ENCODE data around the gene SNX21.
"Not testable (repeated sequence)": the region's sequence is repeated elsewhere in the genome, so short reads cannot be mapped to it uniquely, and the experiment has no call there.

SNX21 gene

DNA sequence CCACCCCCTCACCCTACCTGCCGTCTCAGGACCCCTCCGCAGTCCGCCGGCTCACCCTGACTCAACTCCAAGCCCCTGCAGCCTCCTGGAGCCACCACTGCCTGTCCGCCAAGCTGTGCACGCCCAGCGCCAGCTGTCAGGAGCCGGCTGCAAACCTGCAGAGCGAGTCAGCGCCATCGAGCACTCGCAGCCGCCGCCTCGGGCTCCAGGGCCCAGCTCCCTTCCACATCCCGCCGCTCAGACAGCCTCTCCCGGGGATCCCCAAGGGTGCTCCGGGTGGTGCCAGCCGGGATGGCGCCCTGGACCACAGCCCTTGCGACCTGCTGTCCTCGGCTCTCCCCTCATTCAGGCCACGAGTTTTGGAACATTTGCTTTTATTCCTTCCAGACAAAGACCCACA lies 10.7 kb upstream of the SNX21 start:
- in situ Hi-C loops (cut with MboI; ENCODE audit: low sequenced_read_pairs), result no loop called here

DNA sequence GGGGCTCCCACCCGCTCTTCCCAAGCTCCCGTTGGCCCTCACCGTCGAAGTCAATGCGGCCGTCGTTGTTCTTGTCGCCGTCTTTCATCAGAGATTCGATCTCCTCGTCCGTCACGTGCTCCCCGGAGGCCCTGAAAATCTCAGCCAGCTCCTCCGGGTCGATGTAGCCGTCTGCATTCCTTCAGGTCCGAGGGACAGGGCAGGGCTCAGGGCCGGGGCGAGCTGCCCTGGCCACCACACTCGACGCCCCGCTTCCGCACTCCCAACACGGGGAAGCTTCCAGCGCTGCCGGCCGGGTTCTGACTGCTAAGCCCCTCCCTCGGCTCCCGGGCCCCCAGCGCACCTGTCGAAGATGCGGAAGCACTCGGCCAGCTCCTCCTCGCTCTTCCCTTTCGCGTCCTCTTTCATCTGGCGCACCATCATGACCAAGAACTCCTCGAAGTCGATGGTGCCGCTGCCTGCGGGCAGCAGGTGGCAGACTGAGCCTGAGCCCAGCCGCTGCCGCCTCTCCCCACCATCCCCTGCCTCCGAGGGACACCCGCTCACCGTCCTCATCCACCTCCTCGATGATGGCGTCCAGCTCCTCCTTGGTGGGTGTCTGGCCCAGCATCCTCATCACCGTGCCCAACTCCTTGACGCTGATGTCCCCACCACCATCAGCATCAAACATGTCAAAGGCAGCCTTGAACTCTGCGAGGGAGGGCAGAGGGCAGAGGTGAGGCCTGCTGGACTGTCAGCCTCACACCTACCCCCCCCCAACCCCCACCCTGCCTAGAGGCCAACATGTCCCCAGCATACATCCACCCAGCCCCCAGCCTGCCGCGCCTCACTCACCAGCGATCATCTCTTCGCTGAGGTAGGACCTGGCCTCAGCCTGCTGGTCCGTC lies 9.4 kb upstream of the SNX21 start:
- in situ Hi-C loops (cut with MboI; ENCODE audit: low sequenced_read_pairs), result no loop called here

DNA sequence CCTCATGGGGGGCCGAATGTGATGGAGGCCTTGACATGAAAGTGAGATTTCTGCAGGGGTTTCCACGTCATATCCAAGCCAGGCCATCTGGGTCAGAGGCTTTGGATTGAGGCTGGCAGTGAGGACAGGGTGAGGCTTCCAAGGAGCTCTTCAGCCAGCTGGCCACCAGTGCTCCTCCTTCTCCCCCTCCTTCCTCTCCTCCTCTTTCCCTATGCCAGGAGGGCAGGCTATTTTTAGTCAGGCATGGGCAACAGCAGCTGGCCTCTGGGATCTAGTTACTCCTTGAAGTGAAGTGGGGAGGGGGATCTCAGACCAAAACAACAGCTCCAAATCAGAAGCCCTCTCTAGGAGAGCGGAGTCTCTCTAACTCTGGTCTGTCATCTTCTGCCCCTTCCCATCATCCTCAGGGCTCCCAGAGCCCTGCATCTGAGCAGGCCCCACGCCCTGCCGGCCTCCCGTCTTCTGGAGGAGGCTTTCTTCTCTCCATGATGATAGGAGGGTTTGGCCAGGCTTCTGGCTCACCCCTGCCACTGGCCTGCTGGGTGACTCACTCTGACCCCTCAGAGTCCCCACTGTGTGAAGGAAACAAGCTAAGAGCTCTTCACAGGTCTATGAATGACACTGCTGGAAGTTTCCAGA lies 7.1 kb upstream of the SNX21 start:
- in situ Hi-C loops (cut with MboI; ENCODE audit: low sequenced_read_pairs), result no loop called here

DNA sequence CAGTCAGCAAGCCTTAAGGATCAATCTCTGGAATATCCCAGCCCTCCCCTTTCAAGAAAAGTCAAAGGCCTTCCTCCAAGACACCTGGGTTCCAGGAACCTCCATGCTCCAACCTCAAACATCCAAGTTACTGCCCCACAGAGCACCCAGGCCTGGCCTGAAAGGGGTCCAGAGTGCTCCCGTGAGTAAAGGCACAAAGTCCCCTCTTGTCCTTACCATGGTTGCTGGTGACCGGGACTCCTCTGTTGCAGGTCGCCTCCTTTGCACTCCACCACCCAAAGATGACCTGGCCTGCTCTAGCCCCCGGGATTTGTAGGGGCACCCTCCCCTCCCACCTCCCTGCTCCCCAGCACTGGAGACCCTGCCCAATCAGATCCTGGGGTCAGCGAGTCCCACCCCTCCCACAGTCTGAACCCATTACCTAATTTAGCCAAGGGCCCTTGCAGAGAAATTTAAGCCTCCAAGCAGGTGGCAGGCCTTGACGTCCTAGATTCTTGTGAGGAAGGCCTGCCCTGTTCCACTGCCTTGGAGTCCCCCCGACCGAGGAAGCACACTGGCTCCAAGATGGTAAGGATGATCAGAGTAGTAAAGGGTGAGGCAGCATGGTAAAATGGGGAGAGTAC lies 6.5 kb upstream of the SNX21 start, which contains the start of gene TNNC2:
Gene TNNC2, minus strand, starts transcription at position 283 of the 623 bp plus-strand sequence. Its CDS starts 64 bp downstream, at position 219.
- in situ Hi-C loops (cut with MboI; ENCODE audit: low sequenced_read_pairs), result no loop called here

DNA sequence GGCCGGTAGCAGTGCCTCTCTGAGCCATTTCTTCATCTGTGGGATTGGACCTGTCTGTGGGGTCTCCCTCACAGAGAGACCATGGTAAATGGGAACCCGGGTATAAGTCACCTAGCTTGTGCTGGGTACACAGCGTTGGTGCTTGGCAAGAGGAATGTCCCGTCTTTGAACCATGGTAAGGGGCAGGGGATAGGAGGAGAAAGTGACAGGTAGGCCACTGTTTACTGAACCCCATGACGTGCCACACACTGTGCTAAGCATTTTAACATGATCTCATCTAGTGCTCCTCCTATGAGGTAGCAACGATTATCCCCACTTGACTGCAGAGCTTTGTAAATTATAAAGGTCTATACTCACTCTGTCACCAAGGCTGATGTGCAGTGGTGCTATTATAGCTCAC lies 5.9 kb upstream of the SNX21 start:
- in situ Hi-C loops (cut with MboI; ENCODE audit: low sequenced_read_pairs), result no loop called here

DNA sequence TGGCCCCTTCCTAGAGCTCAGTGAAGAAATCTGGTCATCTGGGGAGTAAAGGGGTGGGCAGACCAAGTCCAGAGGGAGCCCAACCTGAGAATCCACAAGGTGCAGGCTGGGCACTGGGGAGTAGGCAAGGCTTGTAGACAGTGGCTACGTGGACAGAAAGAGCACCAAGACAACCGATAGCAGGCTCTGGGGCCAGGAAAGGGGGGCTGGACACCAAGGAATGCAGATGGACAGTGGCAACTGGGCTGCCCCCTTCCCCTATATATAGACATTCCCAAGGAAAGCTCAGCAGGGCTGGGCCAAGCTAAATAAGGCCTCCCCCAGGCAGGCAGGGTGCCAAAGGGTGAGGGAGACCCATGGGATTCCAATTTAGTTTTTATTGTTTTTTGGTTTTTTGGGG lies 5.0 kb upstream of the SNX21 start:
- in situ Hi-C loops (cut with MboI; ENCODE audit: low sequenced_read_pairs), result no loop called here

DNA sequence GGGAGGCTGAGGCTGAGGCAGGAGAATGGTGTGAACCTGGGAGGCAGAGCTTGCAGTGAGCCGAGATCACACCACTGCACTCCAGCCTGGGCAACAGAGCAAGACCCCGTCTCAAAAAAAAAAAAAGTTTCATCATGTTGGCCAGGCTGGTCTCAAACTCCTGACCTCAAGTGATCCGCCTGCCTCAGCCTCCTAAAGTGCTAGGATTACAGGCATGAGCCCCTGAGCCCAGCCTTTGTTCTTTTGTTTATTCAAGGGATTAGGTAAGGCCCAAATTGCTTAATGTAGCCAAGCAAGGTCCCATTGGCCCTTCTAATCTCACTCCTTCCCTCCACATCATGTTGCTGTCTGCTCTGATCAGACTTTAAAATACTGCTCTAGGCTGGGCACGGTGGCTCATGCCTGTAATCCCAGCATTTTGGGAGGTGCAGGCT lies 3.9 kb upstream of the SNX21 start:
- in situ Hi-C loops (cut with MboI; ENCODE audit: low sequenced_read_pairs), result not testable (repeated sequence)

DNA sequence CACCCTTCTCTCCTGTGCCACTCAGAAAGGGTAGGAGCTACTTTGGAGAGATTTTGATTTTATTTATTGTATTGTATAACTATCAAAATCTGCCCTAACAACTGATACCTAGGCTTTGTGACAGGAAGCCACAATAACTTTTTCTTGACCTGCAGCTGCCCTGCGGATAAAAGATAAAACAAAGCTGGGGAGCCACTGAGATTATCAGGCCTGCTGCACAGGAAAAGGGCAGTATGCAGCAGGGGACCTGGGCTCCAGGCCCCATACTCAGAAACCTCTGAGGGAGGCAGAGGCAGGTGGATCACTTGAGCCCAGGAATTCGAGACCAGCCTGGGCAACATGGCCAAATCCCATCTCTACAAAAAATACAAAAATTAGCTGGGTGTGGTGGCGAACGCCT lies 980 bp upstream of the SNX21 start:
- in situ Hi-C loops (cut with MboI; ENCODE audit: low sequenced_read_pairs), result no loop called here

DNA sequence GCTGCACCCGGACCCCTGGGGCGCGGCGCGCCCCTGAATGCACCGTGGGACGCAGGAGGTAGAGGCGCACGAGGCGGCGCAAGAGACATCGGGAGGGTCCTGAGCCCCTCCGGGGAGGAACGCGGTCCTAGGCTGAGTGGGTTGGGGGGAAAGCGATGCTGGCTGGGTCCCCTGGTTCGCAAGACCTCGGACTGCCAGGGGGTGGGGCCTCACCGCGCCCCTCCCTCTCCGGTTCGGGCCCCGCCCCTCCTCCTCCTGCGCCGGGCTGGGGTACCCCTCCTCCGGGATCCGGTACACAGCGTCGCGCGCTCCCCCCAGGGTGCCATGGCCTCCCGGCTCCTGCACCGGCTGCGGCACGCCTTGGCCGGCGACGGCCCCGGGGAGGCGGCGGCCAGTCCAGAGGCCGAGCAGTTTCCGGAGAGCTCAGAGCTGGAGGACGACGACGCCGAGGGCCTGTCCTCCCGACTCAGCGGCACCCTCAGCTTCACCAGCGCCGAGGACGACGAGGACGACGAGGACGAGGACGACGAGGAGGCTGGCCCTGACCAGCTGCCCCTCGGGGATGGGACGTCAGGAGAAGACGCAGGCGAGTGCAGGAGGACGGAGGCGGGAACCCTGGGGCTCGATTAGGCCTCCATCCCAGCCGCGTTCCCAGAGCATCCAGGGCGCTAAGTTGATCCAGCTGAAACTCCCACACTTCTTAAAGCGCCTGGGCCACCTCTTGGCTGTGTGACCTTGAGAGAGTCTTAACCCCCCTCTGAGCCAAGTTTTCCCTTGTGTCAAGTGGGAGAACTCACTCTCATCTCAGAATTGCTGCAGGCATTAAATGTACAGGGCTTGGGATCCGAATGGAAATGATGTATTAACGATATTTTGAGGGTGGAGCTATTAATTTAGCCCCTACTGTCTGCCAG lies 541 bp downstream of the SNX21 start:
- in situ Hi-C loops (cut with MboI; ENCODE audit: low sequenced_read_pairs), result no loop called here

DNA sequence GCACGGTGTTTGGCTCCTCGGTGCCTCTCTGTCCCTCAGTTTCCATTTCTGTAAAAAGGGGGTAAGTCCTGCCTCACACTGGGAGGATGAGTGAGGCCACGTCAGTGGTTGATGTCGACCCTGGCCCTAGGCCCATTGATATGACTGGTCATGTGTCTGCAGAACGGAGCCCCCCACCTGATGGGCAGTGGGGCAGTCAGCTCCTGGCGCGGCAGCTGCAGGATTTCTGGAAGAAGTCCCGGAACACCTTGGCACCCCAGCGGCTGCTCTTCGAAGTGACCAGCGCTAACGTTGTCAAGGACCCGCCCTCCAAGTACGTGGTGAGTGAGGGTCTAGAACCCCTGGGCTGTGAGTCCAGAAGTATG lies 1.2 kb downstream of the SNX21 start:
- in situ Hi-C loops (cut with MboI; ENCODE audit: low sequenced_read_pairs), result no loop called here

DNA sequence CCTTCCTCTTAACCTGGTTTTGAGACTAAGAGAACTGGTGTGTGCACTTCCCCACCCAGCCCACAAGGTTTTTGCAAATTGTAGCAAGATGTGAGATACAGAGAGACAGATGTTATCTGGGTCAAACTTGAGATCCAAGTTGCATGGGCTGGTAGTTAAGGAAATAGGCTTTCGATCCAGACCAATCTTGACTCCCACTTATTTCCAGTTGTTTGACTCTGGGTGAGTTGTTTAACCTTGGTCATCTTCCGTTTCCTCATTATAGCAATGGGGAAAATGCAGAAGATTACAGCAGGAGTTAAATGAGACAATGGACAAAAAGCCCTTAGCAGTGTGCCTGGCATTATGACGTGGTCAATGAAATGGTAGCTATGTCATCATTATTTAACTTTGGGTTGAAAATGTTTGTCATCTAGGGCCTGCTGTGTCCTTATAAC lies 1.7 kb downstream of the SNX21 start:
- in situ Hi-C loops (cut with MboI; ENCODE audit: low sequenced_read_pairs), result no loop called here

DNA sequence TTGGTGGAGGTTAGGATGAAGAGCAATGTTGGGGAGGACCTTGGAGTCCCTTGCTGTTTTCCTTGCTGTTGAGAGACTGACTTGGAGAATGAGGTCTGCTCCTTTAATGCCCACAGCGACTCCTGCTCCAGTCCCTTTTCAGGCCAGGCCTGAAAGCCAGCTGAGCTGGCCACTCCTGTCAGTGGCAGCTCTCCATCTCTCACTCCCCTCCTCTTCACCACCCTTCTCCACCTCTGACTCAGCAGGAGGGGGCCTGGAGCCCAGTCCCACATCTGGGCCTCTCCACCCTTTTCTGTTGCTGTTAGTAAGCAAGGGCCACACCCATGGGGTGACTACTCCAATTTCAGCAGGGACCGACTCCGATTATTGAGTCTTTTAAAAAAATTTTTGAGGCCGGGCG lies 2.2 kb downstream of the SNX21 start:
- in situ Hi-C loops (cut with MboI; ENCODE audit: low sequenced_read_pairs), result no loop called here

DNA sequence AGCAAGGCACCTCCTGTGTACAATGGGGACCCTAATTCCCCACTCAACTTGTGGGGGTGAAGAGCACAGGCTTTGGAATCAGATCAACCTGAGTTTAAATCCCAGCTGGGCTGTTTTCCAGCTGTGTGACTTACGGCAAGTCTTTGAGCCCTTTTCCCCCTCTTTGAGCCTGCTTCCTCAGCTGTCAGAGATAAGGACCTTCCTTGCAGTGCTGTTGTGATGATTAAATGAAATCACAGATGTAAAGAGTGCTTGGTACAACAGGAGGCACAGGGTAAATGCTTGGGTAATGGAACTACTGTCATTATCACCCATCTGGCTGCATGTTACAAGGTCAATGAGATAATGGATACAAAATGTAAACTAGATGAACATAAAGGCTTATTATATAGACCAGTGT lies 3.2 kb downstream of the SNX21 start:
- in situ Hi-C loops (cut with MboI; ENCODE audit: low sequenced_read_pairs), result no loop called here

DNA sequence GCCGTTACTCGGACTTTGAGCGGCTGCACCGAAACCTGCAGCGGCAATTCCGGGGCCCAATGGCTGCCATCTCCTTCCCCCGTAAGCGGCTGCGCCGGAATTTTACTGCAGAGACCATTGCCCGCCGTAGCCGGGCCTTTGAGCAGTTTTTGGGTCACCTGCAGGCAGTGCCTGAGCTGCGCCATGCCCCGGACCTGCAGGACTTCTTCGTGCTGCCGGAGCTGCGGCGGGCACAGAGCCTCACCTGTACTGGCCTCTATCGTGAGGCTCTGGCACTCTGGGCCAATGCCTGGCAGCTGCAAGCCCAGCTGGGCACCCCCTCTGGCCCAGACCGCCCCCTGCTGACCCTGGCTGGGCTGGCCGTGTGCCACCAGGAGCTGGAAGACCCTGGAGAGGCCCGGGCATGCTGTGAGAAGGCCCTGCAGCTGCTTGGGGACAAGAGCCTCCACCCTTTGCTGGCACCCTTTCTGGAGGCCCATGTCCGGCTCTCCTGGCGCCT lies 7.2 kb downstream of the SNX21 start:
- in situ Hi-C loops (cut with MboI; ENCODE audit: low sequenced_read_pairs), result no loop called here

DNA sequence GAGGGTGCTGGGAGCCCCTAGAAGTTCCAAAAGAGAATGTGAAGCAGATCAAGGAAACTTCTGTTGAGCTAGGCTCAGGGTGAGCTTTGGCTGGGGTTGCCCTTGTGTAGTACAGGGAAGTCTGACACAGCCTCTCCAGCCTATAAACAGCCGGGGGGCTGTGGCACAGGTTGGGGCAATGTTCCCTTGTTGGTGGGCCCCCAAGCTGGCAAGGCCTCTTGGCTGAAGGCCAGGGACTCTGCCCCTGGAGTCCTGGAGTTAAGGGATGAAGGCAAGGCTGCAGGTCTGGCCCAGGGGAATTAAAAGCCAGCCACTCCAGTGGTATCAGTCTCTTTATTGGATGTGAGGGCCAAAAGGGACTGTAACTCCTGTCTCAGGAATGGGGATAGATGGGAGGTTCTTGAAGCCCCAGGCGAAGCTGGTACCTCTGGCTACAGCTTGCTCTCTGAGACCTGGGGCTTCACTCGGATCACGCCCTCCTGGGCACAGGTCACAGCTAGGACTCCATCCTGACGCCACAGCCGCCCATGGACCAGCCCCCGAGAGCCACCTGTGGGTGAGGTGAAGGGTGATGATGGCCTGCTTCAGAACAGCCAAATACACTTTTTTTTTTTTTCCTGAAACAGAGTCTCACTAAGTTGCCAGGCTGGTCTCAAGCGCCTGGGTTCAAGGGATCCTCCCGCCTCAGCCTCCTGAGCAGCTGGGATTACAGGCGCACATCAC lies 8.0 kb downstream of the SNX21 start:
- in situ Hi-C loops (cut with MboI; ENCODE audit: low sequenced_read_pairs), result no loop called here

DNA sequence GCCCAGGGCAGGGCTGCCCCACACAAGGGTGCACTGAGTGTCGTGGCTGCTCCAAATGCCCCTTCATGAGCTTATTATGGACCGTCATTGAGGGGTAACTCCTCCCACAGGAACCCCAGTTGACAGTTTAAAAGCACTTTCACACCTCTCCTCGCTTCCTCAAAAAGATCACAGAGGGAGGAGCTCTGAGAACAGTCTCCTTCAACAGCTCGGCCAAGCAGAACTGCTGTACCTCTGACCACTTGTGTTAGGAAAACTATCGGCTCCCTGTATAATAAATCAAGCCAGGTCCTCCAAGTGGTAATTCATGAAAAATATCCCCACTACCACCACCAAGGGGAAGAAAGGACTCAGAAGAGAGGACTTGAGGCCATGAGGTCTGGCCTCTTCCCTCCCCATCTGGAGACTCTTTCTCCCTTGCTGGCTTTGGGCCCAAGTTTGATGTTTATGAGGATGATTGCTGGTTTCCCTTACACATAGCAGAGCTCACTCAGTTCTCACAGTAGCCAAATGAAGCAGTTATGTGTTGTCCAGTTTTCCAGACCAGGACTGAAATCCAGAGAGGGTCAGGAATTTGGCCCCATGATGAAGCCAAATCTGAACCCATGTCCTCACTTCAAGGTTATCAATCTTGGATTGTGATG lies 8.7 kb downstream of the SNX21 start:
- in situ Hi-C loops (cut with MboI; ENCODE audit: low sequenced_read_pairs), result no loop called here

DNA sequence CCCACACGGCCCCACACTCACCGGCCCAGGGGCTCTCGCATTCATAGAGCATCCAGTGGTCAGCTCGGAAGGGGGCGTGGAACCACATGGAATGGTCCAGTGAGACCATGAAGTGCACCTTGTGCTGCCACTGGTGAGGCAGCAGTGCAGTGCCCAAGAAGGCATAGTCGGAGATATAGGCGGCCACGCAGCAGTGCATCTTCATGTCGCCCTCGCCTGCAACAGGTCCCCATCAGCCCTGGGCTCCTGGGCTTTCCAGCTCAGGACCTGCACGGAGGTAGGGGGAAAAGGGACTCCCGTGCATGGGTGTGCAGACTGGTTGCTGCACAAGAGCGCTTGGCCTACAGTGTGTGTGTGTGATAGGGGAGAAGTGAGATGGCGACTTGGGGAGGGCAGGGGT lies 9.9 kb downstream of the SNX21 start:
- in situ Hi-C loops (cut with MboI; ENCODE audit: low sequenced_read_pairs), result no loop called here

DNA sequence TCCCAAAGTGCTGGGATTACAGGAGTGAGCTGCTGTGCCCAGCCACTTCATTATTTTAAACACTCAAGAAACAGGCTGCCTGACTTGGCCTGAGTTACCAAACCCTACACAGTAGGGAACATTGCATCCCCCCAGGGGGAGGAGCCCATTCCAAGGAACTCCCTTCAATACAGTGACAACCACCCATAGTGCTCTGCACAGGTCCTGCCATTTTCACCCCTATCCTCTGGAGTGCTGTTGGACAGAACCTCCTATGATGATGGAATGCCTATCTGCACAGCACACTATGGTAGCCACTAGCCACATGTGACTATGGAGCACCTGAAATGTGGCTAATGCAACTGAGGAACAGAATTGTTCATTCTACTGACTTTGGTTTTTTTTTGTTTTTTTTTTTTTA lies 11.9 kb downstream of the SNX21 start:
- in situ Hi-C loops (cut with MboI; ENCODE audit: low sequenced_read_pairs), result no loop called here

DNA sequence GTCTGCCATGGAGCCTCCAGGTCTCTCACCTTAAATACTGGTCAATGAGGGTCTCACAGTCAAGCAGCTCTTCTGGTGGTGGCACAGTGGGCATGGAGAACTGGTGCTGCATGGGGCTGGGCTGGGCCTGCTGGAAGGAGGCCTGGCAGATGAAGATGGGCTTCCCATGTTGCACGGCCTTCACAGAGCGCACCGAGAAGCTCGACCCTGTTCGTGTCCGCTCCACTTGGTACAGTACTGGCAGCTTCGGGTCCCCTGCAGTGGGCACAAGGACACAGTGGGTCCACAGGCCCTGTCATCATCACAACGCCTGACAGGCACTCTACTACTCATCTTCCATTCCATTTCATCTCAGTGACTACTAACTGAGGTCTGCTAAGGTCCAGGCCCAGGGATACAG lies 14.8 kb downstream of the SNX21 start:
- in situ Hi-C loops (cut with MboI; ENCODE audit: low sequenced_read_pairs), result no loop called here
